GM21367 (cell line): ENCODE data around the gene ATP10B.

ENCODE experiments used
- ATAC-seq: cut with Tn5 transposase; IDR thresholded peaks from one replicate; pipeline ENCODE4 v1.9.1; 2021; ENCODE audit not compliant: unreplicated experiment

Gene ATP10B

GRCh38 chr5:160565376-160565775 lies 286.6 kb downstream of the ATP10B start:
- no peak for ATAC-seq

- no peak for ATAC-seq
Observed at GRCh38 chr5:160556846-160557245, 295.2 kb downstream of the ATP10B start.

- ATAC-seq = no peak
Observed at GRCh38 chr5:160555971-160556631, 295.9 kb downstream of the ATP10B start.

GRCh38 chr5:160555581-160555970 lies 296.4 kb downstream of the ATP10B start:
- ATAC-seq = no peak

GRCh38 chr5:160550075-160550474 lies 301.9 kb downstream of the ATP10B start:
- ATAC-seq = no peak

- ATAC-seq = no peak
Observed at GRCh38 chr5:160548949-160549645, 302.9 kb downstream of the ATP10B start.

- ATAC-seq = no peak
Observed at GRCh38 chr5:160547872-160548271, 304.1 kb downstream of the ATP10B start.

- no peak for ATAC-seq
Observed at GRCh38 chr5:160547061-160547460, 304.9 kb downstream of the ATP10B start.

- no peak for ATAC-seq
Observed at GRCh38 chr5:160545832-160546231, 306.2 kb downstream of the ATP10B start.

- ATAC-seq = no peak
Observed at GRCh38 chr5:160543395-160543794, 308.6 kb downstream of the ATP10B start.

- no peak for ATAC-seq
Observed at GRCh38 chr5:160542840-160543239, 309.2 kb downstream of the ATP10B start.

GRCh38 chr5:160542281-160542680 lies 309.7 kb downstream of the ATP10B start:
- ATAC-seq = no peak

- ATAC-seq = no peak
Observed at GRCh38 chr5:160539431-160539830, 312.6 kb downstream of the ATP10B start.

GRCh38 chr5:160537940-160538339 lies 314.1 kb downstream of the ATP10B start:
- no peak for ATAC-seq

GRCh38 chr5:160537116-160537515 lies 314.9 kb downstream of the ATP10B start:
- no peak for ATAC-seq

- no peak for ATAC-seq
Observed at GRCh38 chr5:160534914-160535313, 317.1 kb downstream of the ATP10B start.

GRCh38 chr5:160534125-160534524 lies 317.9 kb downstream of the ATP10B start:
- no peak for ATAC-seq

GRCh38 chr5:160525471-160526261 lies 326.3 kb downstream of the ATP10B start:
- no peak for ATAC-seq

- no peak for ATAC-seq
Observed at GRCh38 chr5:160524827-160525226, 327.2 kb downstream of the ATP10B start.

GRCh38 chr5:160523502-160524163 lies 328.4 kb downstream of the ATP10B start:
- no peak for ATAC-seq

- no peak for ATAC-seq
Observed at GRCh38 chr5:160521392-160521663, 330.7 kb downstream of the ATP10B start.
